Left renal pelvis (tissue), 4 donors: Measurements from ENCODE around the gene ITSN2. TPM values are rescaled to one million over a fixed set of nuclear protein-coding genes. Genes with fewer than 3 reads are reported as not detected.

Experiments
- polyA plus RNA-seq, 4 donors: library from polyadenylated mRNA; unstranded; fragments of 120-200 nt; gene quantifications; one replicate each; pipeline ENCODE4 v1.2.1, GENCODE V29; 2013; ENCODE audit not compliant: insufficient read length in 4 of 4

ITSN2 gene
- polyA plus RNA-seq, 4 donors, result 20.8 to 32.4 (median 28.7) TPM

Other genes starting within 250 kb of the ITSN2 start
- gene PFN4, start 237.2 kb downstream of the ITSN2 start, polyA plus RNA-seq, result 1 to 10 TPM; 1.9 to 2.9 (median 2.4) TPM
- 10 to 100 TPM; 18.8 to 32.9 (median 24.6) TPM for gene FAM228B, start 237.1 kb downstream of the ITSN2 start, polyA plus RNA-seq
- gene FAM228A, start 185.5 kb downstream of the ITSN2 start, polyA plus RNA-seq, result 1 to 10 TPM in 2 of 4 donors, under 1 TPM in 2; 0.48 to 1.5 (median 0.91) TPM
- gene NCOA1, start 130.7 kb upstream of the ITSN2 start, polyA plus RNA-seq, result 10 to 100 TPM; 40.8 to 52.8 (median 50.1) TPM